HG02763 (cell line): ENCODE results near the gene RIPPLY2.
"Not testable (repeated sequence)": the region's sequence is repeated elsewhere in the genome, so short reads cannot be mapped to it uniquely, and the experiment has no call there.

Source experiments
- ATAC-seq: cut with Tn5 transposase; IDR thresholded peaks from one replicate; pipeline ENCODE4 v1.9.1; 2021; ENCODE audit warnings: mild to moderate bottlenecking, moderate library complexity; ENCODE audit not compliant: unreplicated experiment

The RIPPLY2 gene, protein sequence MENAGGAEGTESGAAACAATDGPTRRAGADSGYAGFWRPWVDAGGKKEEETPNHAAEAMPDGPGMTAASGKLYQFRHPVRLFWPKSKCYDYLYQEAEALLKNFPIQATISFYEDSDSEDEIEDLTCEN

DNA sequence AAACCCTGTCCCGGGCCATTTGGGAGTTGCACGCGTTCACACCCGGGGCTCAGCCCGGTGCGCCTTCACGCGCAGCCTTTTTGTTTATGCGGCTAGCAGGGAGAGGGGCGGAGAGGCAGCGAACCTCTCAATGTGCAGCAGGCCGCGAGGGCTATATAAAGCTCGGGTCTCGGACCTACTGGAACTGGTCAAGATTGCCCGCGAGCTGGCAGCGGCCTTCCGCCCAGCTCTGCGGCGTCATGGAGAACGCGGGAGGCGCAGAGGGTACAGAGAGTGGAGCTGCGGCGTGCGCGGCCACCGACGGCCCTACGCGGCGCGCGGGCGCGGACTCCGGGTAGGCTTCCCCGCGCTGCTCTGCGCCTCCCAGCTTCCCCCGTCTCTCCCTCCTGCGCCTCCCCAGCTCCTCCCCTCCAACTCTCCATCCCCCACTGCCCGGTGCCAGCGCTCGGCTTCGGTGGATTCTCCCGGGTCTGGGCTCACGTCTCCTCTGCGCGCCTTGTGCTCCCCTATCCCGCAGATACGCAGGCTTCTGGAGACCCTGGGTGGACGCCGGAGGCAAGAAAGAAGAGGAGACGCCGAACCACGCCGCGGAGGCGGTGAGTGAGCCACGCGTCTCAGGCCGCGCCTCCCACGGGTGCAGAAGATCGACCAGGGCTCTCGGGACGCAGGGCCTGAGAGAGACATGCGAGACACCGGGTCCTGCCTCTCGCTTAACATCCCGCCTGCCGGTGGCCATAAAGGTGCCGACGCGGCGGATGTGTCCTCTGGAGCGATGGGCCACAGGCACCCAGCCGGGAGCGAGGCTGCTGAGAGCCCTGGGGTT lies at the start of gene RIPPLY2:
Gene RIPPLY2, plus strand, starts transcription at position 183 of the 823 bp plus-strand sequence. Its CDS starts 57 bp downstream, at position 240.
- ATAC-seq = no peak

DNA sequence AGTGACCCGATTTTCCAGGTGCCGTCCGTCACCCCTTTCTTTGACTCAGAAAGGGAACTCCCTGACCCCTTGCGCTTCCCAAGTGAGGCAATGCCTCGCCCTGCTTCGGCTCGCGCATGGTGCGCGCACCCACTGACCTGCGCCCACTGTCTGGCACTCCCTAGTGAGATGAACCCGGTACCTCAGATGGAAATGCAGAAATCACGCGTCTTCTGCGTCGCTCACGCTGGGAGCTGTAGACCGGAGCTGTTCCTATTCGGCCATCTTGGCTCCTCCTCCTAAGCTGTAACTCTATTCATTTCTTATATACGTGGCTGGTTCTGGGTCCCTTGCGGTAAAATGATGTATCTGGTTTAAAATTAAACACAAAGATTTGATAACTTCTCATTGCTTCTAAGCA lies 49.7 kb upstream of the RIPPLY2 start:
- not testable (repeated sequence) for ATAC-seq

DNA sequence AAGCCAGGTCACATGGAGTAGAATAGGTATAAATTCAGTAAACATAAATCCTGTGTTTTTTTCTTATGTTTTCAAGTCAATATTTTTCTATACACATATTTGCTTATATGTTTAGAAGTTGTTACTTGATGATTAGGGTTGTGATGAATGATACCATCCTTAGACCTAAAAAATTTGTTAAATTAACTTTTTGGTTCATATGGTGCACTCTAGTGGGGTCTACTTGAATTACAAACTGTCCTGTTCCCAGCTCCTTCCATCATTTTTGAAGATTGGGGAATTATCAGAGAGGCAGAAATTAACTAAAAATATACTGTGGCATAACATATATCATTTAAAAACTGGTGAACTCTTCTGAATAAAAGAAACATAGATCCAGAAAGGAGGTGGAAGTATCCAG lies 48.3 kb upstream of the RIPPLY2 start:
- ATAC-seq = no peak

DNA sequence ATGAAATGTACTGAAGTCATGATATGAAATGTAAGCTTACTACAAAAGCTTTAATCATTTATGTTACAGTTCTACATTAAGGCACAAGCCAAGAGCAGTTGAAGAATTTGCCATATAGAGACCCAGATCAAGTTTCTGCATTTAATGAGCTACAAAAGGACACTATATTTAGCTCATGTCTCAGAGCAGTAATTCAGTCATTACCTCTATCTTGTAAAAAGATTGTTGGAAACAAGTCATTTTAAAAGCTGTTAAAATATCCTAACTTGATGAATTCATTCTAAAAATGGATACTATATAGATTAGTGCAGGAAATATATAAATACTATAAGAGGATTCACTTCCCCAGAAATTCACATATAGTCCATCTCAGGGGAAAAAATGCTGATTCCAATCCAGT lies 45.2 kb upstream of the RIPPLY2 start:
- no peak for ATAC-seq

DNA sequence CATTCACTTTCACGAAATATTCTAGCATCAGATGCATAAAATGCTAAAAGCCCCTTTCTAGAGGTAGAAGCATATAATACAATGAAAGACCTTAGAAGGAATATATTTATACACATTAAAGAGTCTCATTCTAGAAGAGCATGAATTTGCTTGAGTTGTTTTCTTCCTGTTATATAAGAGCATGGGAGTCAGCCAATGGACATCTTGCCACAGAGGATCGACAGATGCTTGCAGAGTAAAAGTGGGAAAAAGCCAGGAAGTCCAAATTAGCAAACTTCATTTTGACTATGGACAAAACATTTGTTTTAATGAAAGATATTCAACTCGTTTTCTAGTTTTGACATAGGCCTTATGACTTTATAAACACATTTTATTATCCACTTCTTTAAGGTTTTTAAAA lies 44.2 kb upstream of the RIPPLY2 start:
- ATAC-seq = no peak

DNA sequence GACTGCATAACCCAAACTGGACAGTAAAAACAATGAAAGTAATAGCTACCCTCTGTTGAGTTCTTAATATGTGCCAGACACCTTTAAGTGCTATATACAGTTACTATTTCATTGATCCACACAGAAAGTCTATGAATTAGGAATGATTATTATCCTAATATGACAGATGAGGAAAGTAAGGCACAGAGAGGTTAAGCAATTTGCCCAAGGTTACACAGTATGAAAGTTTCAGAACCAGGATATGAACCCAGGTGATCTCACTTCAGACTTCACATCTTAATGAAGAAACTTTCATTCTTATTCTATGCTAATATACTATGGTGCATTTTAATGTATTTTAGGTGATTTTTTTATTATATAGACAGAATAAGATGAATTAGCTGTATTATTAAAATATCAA lies 40.6 kb upstream of the RIPPLY2 start:
- ATAC-seq = no peak

DNA sequence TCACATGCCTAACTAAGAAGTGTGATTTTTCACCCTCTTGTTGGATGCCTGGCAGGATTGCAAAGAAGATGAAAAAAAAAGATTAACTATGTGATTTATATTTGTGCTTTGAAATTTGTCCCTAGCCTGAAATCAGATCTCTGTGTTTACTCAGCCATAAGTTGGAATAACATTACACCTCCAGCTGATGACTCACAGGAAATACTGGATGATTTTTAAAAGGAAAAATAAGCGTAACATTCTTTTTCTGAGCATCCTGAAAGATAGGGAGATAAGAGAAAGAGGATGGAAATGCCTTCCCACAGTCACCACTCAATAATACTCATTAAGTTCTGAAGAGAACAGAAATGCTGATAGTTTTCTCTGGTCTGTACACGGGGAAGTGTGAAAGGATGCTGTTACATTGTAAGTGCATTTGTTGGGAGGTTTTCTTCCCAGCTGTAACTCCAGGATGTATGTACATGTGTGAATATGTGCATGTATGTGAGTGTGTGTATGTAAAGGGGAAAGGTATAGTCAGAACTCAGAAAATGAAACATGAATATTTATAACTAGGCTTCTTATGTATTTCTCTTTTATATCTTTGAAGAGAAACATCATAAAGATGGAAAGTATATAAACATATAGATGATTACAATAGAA lies 37.4 kb upstream of the RIPPLY2 start:
- no peak for ATAC-seq

DNA sequence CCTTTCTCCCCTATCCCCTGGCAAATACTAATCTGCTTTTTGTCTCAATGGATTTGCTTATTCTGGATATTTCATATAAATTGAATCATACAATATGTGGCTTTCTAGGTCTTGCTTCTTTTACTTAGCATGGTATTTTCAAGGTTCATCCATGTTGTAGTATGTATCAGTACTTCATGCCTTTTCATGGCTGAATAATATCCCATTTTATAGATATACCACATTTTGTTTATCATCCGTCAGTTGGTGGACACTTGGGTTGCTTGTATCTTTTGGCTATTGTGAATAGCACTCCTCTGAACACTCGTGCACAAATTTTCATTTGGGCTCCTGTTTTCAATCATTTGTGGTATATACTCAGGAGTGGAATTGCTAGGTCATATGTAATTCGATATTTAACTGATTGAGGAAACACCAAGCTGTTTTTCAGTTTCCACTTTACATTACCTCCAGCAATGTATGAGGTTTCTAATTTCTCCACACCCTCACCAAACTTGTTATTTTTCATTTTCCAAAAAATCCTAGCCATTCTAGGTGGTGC lies 30.5 kb upstream of the RIPPLY2 start:
- no peak for ATAC-seq

DNA sequence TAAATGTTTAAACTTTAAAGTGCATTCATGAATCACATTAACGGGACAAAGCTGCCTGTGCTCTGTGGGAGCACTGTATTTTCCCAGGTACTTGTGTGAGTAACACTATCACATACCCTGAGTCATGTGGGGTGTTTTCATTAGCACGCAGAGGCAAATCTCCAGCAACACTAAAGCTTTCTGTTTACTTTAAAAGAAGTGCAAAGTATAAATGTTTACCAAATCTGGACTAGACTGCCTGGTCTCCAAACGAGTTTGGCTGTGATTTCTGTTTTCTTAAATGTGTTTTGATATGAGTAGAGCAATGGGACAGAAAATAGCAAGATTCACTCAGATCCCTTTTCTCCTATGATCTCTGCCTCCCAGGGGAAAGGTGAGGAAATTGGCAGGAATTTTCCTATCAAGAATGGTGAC lies 28.8 kb upstream of the RIPPLY2 start:
- ATAC-seq = no peak

DNA sequence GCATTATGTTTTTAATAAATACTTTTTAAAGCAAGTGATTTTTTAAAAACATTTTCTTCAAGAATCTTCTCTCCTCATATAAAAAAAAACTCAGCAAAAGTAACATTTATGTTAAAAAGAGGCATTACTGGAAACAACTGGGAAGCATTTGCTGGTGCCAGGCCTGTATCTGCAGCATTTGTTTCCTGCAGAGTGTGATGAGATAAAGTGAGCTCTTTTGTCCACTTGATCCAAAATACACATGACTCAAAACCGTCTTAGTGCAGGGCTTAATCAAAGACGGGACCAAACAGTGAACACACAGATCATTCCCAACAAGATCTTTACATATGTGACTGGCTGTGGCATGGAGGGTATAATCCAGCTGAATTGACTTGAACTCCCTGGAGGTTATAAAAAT lies 28.3 kb upstream of the RIPPLY2 start:
- ATAC-seq = no peak

DNA sequence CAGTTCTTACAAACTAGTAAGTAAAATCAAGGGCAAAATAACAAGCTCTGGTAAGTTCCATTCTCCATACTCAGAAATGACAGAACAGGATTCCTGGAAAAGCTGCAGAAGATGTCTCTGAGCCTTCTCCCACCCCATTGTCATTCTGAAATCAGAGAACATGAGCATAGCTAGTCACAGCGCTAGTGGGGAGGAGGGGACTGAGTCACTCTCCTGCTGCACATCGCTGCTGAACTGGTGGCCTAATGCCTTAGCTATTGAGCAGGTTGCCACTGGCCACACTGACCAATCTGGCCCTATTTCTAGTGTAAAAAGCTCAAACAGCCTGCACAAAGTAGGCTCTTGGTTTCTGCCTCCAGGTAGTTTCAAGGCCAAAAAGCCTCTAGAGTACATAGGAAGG lies 26.1 kb upstream of the RIPPLY2 start:
- no peak for ATAC-seq

DNA sequence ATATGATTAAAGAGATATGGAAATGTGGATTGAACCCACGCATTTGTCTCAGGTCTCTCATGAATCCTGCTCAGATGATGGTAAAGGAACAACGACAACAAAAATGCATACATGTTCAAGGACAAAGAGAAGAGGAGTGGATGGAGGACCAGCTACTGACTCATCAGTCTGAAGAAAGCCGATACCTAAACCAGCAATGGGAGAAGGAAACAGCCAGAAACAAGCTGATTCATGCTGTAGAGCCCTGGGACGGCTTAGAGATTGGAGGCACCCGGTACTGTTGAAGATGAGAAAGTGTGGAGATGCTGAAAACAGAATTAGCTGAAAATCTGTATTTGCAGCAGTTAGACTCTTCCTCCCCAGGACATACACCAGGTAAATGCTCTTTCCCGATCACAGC lies 14.4 kb upstream of the RIPPLY2 start:
- ATAC-seq = no peak

DNA sequence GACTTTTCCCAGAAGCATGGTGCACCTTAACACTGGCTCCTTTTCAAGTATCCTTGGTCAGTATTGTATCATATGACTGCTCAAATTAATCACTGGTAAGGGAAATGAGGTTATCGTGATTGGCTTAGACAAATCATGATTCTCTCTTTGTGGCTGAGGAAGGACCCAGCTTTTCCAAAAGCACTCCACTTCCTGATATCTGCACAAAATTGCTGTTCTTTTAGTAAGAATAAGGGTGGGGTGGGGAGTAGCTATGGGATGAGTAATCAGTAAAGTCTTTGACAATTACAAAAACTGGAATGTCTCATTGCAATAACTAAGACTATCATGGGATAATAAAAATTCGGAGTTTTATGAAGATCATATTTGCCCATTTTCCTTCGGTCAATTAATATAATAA lies 9.0 kb upstream of the RIPPLY2 start:
- no peak for ATAC-seq

DNA sequence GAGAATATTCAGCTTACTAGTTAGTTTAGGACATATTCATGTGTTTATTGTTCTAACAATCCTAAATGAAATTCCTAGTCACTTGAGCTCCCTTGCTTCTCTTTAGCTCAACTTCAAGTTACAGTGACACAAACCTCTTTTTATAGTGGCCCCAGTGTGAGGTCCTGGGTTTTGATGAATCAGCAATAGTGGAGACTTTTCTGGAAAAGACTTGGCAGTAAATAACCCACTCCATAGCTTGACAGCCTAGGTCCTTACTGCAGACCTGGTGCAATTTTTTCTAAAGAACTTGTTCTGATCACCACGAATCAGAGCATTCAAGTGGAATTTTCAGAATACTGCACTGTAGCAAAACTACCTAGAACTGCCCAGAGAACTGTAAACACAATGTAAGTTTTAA lies 6.9 kb upstream of the RIPPLY2 start:
- ATAC-seq = no peak

DNA sequence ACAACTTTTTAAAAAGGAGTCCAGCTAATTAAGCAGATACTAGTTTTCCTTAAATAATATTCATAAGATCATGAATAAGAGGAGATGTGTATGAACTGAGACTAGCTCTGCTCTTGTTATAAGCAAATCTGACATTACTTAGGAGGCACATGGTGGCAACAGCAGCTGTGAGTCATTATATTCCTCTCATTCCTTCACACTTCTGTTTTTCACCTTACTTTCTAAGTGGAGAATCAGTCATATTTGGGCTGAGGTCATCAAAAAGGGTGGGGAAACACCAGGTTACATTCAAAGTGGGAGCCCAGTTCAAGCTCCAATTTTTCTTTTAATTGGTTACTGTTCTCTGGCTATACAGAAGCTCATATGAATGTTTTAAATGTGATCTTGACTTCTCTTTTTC lies 6.0 kb upstream of the RIPPLY2 start:
- no peak for ATAC-seq

DNA sequence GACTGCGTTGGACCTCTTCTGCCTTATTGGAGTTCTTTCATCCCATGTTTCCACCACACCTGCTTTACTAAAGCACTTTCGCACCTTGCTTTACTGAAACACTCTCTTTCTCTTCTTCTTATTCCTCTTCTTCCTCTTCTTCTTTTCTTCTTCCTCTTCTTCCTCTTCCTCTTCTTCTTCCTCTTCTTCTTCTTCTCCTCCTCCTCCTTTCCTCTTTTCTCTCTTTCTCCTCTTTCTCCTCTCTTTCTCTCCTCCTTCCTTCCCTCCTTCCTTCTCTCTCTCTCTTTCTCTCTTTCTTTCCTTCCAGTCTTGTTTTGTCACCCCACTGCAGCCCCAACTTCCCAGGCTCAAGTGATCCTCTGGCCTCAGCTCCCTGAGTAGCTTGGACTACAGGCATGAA lies 4.0 kb upstream of the RIPPLY2 start:
- no peak for ATAC-seq

DNA sequence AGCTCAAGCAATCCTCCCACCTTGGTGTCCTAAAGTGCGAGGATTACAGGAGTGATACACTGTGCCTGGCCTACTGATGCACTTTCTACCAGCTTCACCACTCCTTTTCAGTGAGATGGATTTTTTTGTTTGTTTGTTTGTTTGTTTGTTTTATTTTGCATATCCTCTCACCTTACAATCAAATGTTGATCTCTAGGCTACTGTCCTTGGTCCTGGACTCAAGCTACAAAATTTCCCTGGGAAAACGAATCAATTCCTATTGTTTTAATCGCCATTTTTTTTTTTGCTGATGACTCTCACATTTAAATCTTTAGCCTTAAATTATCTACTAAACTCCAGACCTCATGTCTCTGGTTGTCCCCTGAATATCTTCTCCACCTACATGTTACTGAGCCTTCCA lies 3.5 kb upstream of the RIPPLY2 start:
- ATAC-seq = no peak

DNA sequence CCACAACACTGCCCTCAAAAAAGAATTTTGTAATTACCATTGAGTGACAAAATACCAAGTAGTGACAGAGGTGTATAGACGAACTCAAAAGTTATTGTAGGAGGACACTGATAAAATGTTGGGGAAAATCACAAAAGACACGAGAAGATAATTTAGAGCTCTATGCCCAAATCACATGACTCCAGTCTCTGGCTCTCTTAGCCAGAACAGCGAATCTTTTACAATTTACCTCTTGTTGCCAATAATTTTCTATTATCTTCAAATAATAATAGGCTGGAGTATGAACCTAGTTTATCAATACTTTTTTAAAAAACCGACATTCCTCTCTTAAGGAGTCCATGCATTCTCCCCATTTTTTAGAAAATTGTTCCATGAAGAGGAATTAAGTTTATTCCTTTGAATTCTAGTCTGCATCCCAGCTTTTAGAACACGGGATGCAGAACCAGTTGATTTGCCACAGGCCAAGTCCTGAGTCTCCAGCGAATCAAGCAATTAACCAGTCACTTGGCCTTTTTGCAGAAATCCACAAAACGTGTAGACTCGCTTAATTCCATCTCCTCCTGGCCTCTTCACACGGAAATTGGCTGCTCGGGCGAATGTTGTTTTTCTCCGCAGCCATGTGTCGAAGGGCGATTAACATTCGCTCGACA lies 507 bp upstream of the RIPPLY2 start:
- no peak for ATAC-seq

DNA sequence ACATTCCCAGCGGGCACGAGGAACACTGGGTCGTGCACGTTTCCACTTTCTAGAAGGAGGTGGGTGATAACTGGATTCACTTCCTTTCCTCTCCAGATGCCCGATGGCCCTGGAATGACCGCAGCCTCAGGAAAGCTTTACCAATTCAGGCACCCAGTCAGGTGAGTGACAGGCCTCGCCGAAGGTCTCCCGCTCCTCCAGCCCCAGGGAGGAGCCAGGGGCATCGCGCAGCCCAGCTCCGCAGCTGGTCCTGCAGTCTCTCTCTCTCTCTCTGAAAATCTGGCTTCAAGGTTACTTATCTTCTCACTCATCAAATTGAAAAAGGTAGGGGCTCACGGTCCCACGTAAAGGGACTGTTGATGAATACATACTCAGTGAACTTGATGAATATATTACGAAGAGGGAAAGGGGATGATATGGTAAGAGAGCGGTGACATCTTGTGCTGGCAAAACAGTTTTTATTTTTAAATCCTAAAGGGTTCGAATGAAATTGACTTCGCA lies 891 bp downstream of the RIPPLY2 start:
- ATAC-seq = no peak

DNA sequence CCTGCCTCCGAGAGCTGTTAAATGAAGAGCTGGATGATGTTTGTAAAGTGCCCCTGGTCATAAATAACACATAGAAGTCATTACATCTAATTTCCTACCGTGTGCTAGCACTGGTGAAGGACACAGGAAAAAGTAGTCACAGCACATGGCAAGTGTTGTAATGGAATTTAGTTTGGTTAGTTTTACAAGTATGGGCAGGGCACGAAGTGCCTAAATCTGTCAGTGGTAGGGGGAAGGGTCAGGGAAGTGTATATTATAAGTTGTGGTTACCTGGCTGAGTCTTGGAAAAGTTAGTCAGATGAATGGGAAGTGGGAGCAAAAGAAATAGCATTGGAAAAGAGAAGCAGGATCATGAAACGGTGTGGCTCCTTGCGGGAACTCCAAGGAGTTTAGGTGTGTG lies 1.6 kb downstream of the RIPPLY2 start:
- no peak for ATAC-seq
